PC-3 (cell line): ENCODE measurements around the gene ARHGDIB.

Experiments used
- EZH2 ChIP-seq: fragments of 300-600 bp; sonication (generic); IDR thresholded peaks from one replicate; pipeline ENCODE4 v1.6.1; 2017; ENCODE audit warnings: antibody characterized with exemption, mild to moderate bottlenecking, low read length; ENCODE audit not compliant: unreplicated experiment
- TF ChIP-seq, protein P1 (sequence below): fragments of 300-600 bp; sonication (generic); conservative IDR thresholded peaks from 2 replicates; pipeline ENCODE4 v1.5.1; 2017; ENCODE audit warnings: antibody characterized with exemption, low read depth, mild to moderate bottlenecking, low read length

DNA sequence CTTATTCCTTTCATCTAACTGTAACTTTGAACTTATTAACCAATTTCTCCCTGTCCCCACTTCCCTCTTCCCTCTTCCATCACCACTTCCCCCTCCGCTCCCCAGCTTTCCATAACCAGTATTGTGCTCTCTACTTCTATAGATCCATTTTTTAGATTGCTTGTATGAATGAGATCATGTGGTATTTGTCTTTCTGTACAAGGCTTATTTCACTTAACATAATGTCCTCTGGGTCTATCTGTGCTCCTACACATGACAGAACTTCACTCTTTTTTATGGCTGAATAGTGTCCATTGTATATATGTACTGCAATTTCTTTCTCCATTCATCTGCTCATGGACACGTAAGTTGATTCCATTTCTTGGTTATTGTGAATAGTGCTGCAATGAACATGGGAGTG, 37.5 kb downstream of the ARHGDIB start:
- TF ChIP-seq EZH2, result no peak
- TF ChIP-seq, protein P1, sequence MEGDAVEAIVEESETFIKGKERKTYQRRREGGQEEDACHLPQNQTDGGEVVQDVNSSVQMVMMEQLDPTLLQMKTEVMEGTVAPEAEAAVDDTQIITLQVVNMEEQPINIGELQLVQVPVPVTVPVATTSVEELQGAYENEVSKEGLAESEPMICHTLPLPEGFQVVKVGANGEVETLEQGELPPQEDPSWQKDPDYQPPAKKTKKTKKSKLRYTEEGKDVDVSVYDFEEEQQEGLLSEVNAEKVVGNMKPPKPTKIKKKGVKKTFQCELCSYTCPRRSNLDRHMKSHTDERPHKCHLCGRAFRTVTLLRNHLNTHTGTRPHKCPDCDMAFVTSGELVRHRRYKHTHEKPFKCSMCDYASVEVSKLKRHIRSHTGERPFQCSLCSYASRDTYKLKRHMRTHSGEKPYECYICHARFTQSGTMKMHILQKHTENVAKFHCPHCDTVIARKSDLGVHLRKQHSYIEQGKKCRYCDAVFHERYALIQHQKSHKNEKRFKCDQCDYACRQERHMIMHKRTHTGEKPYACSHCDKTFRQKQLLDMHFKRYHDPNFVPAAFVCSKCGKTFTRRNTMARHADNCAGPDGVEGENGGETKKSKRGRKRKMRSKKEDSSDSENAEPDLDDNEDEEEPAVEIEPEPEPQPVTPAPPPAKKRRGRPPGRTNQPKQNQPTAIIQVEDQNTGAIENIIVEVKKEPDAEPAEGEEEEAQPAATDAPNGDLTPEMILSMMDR, result no peak
